Measurements from ENCODE around the gene LAMC1. TPM values are rescaled to one million over a fixed set of nuclear protein-coding genes. Genes with fewer than 3 reads are reported as not detected.

LAMC1 gene
- polyA plus RNA-seq, 1 of the 3 experiments (the other 2 are of a cell fraction), result 101 TPM

DNA sequence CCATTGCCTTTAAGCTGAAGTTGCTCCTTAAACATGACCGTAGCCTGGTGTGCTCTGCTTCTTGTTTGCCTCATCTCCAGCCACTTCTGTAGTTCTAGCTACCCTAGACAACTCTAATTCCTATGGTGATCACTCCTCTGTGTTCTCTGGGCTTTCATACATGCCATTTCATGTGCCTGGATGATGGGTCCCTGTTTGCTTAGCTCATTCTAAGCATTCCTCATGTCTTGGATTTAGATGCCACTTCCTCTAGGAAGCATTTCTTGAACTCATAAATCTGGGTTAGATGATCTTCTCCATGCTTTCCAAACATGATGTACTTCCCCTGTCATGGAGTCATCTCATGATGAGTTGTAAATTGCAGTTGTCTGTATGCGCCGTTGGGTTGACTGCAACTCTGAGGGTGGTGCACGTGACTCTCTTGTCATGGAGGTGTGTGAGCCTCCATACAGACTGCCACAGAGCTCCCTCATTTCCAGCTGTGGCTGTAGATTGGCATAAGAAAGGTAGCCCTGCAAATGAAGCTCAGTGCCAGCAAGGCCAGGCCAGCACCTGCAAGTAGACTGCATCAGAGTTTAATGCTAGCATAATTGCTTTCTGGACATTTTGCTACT lies 77.2 kb downstream of the LAMC1 start:
- ChIA-PET CTCF (interaction anchor here (0.7 to 1.5 kb wide), 3 partner anchors 13 to 67 kb away, joined by 3 read pairs; no protein-coding TSS in a partner anchor), POLR2A (no interaction called here)
- TF ChIP-seq, protein P1, sequence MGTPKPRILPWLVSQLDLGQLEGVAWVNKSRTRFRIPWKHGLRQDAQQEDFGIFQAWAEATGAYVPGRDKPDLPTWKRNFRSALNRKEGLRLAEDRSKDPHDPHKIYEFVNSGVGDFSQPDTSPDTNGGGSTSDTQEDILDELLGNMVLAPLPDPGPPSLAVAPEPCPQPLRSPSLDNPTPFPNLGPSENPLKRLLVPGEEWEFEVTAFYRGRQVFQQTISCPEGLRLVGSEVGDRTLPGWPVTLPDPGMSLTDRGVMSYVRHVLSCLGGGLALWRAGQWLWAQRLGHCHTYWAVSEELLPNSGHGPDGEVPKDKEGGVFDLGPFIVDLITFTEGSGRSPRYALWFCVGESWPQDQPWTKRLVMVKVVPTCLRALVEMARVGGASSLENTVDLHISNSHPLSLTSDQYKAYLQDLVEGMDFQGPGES (IDR thresholded peaks at IDR 0.05; ENCODE audit: low read depth, low read length), result no peak
- no peak for TF ChIP-seq RCOR1 (IDR thresholded peaks at IDR 0.05; ENCODE audit: low read length)
- TF ChIP-seq YY1 (IDR thresholded peaks at IDR 0.05; ENCODE audit: low read depth), result no peak
- TF ChIP-seq RAD21 (IDR thresholded peaks at IDR 0.05; ENCODE audit: low read length), result no peak
- TF ChIP-seq GABPA (IDR thresholded peaks at IDR 0.05; ENCODE audit: low read depth), result no peak
- TF ChIP-seq NFIC (IDR thresholded peaks at IDR 0.05; ENCODE audit: borderline replicate concordance), result no peak
- WGBS (ENCODE audit: low lambda C conversion rate), result 90% methylated on average over 4 of the region's 4 CpGs
- peaks cover 89% of the 10 kb centered on the region for H3K79me2 ChIP-seq (ENCODE audit: insufficient read depth)
- no peak for DNase-seq
- H3K4me3 ChIP-seq (ENCODE audit: low read depth in 2 of 2, low read length in 1 of 2), result no peak overlapping the region
- H3K27ac ChIP-seq (ENCODE audit: low read depth in 2 of 2, low read length in 1 of 2), result no peak overlapping the region
- H3F3A ChIP-seq (replicated peaks; ENCODE audit: insufficient read depth), result no peaks in the 10 kb centered on the region
- no peak overlapping the region for H3K4me2 ChIP-seq
- H3K4me1 ChIP-seq (ENCODE audit: control insufficient read depth in 1 of 2, insufficient read depth in 2 of 2, low read depth in 1 of 2, low read length in 1 of 2), result peaks cover 6 to 15% of the 10 kb centered on the region in 2 experiments; a peak in 3 of 4 replicates
- no peaks in the 10 kb centered on the region for H3K9me3 ChIP-seq
- H4K20me1 ChIP-seq (ENCODE audit: insufficient read depth), result peaks cover 62% of the 10 kb centered on the region
- H3K36me3 ChIP-seq (replicated peaks in 1 of 2; ENCODE audit: control insufficient read depth in 1 of 2, insufficient read depth in 2 of 2, low read length in 1 of 2), result peaks cover 14 to 18% of the 10 kb centered on the region in 2 experiments
- H2AFZ ChIP-seq (ENCODE audit: low read depth), result no peak overlapping the region
- no peaks in the 10 kb centered on the region for H3K27me3 ChIP-seq (ENCODE audit: insufficient read depth)
- H3K9ac ChIP-seq, result no peak overlapping the region
- no peaks in the 10 kb centered on the region for H3K9me2 ChIP-seq

DNA sequence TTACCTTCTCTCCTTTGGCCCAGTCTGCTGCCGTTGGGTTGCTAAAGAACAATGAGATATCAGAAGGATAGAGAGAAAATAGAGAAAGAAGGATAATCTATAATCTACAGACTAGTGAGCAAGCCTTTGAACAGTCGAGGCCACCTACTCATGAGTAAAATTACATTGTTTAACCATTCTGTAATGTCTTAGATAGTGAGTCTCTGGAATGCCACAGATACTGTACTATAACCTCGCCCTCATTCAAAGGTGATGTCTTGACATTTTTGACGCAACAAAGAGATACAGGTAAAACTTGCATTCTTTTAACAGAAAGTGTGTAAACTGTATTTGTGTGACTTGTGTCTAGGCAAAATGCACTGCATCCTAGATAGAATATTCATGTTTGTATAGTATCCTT lies 77.9 kb downstream of the LAMC1 start:
- no peak overlapping the region for H3K4me3 ChIP-seq (ENCODE audit: low read depth in 2 of 2, low read length in 1 of 2)
- ChIA-PET CTCF (interaction anchor here (1.5 kb wide), 1 partner anchor 12 kb away, joined by 3 read pairs; no protein-coding TSS in a partner anchor), POLR2A (no interaction called here)
- H3K4me2 ChIP-seq, result no peak overlapping the region
- WGBS (ENCODE audit: low lambda C conversion rate), result 83% methylated on average over 4 of the region's 4 CpGs
- no peaks in the 10 kb centered on the region for H3K9me3 ChIP-seq
- H3K36me3 ChIP-seq (replicated peaks in 1 of 2; ENCODE audit: control insufficient read depth in 1 of 2, insufficient read depth in 2 of 2, low read length in 1 of 2), result peaks cover 14 to 18% of the 10 kb centered on the region in 2 experiments
- peaks cover 89% of the 10 kb centered on the region for H3K79me2 ChIP-seq (ENCODE audit: insufficient read depth)
- TF ChIP-seq, protein P2, sequence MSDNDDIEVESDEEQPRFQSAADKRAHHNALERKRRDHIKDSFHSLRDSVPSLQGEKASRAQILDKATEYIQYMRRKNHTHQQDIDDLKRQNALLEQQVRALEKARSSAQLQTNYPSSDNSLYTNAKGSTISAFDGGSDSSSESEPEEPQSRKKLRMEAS (IDR thresholded peaks at IDR 0.05; ENCODE audit: low read depth), result no peak
- TF ChIP-seq, protein P3, sequence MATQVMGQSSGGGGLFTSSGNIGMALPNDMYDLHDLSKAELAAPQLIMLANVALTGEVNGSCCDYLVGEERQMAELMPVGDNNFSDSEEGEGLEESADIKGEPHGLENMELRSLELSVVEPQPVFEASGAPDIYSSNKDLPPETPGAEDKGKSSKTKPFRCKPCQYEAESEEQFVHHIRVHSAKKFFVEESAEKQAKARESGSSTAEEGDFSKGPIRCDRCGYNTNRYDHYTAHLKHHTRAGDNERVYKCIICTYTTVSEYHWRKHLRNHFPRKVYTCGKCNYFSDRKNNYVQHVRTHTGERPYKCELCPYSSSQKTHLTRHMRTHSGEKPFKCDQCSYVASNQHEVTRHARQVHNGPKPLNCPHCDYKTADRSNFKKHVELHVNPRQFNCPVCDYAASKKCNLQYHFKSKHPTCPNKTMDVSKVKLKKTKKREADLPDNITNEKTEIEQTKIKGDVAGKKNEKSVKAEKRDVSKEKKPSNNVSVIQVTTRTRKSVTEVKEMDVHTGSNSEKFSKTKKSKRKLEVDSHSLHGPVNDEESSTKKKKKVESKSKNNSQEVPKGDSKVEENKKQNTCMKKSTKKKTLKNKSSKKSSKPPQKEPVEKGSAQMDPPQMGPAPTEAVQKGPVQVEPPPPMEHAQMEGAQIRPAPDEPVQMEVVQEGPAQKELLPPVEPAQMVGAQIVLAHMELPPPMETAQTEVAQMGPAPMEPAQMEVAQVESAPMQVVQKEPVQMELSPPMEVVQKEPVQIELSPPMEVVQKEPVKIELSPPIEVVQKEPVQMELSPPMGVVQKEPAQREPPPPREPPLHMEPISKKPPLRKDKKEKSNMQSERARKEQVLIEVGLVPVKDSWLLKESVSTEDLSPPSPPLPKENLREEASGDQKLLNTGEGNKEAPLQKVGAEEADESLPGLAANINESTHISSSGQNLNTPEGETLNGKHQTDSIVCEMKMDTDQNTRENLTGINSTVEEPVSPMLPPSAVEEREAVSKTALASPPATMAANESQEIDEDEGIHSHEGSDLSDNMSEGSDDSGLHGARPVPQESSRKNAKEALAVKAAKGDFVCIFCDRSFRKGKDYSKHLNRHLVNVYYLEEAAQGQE (IDR thresholded peaks at IDR 0.05; ENCODE audit: low read depth, low read length), result no peak
- TF ChIP-seq POLR2AphosphoS5 (IDR thresholded peaks at IDR 0.05; ENCODE audit: low read depth, low read length) (no peak), NFIC (IDR thresholded peaks at IDR 0.05; ENCODE audit: borderline replicate concordance) (no peak), FOXM1 (IDR thresholded peaks at IDR 0.05; ENCODE audit: low read depth) (no peak), RCOR1 (IDR thresholded peaks at IDR 0.05; ENCODE audit: low read length) (no peak), SMC3 (IDR thresholded peaks at IDR 0.05; ENCODE audit: low read depth, low read length) (no peak), MEF2A (IDR thresholded peaks at IDR 0.05; ENCODE audit: borderline replicate concordance, low read depth) (no peak), RAD21 (IDR thresholded peaks at IDR 0.05; ENCODE audit: low read length) (no peak), MXI1 (IDR thresholded peaks at IDR 0.05; ENCODE audit: low read depth, low read length) (no peak), TAF1 (IDR thresholded peaks at IDR 0.05; ENCODE audit: borderline replicate concordance, low read depth, low read length) (no peak), ELF1 (IDR thresholded peaks at IDR 0.05) (no peak), GATA2 (CRISPR knock-in tag; IDR thresholded peaks at IDR 0.05) (no peak), NRF1 (IDR thresholded peaks at IDR 0.05; ENCODE audit: low read depth, low read length) (no peak)
- TF ChIP-seq, protein P4, sequence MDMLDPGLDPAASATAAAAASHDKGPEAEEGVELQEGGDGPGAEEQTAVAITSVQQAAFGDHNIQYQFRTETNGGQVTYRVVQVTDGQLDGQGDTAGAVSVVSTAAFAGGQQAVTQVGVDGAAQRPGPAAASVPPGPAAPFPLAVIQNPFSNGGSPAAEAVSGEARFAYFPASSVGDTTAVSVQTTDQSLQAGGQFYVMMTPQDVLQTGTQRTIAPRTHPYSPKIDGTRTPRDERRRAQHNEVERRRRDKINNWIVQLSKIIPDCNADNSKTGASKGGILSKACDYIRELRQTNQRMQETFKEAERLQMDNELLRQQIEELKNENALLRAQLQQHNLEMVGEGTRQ (IDR thresholded peaks at IDR 0.05; ENCODE audit: borderline replicate concordance, low read depth, low read length), result no peak
- H2AFZ ChIP-seq (ENCODE audit: low read depth), result no peak overlapping the region
- no peak overlapping the region for H3K9ac ChIP-seq
- peaks cover 57% of the 10 kb centered on the region for H4K20me1 ChIP-seq (ENCODE audit: insufficient read depth)
- H3K9me2 ChIP-seq, result no peaks in the 10 kb centered on the region
- no peaks in the 10 kb centered on the region for H3F3A ChIP-seq (replicated peaks; ENCODE audit: insufficient read depth)
- no peaks in the 10 kb centered on the region for H3K27me3 ChIP-seq (ENCODE audit: insufficient read depth)
- no peak overlapping the region for H3K27ac ChIP-seq (ENCODE audit: low read depth in 2 of 2, low read length in 1 of 2)
- no peak for DNase-seq
- peaks cover 6 to 15% of the 10 kb centered on the region in 2 experiments; a peak in 3 of 4 replicates for H3K4me1 ChIP-seq (ENCODE audit: control insufficient read depth in 1 of 2, insufficient read depth in 2 of 2, low read depth in 1 of 2, low read length in 1 of 2)

Data from SK-N-SH (cell line).